ENCODE results near the gene HPSE. TPM values are rescaled to one million over a fixed set of nuclear protein-coding genes. Genes with fewer than 3 reads are reported as not detected.

HPSE gene
- total and polyA plus RNA-seq, 4 donors, result 1.9 to 8.3 (median 5.5) TPM

DNA sequence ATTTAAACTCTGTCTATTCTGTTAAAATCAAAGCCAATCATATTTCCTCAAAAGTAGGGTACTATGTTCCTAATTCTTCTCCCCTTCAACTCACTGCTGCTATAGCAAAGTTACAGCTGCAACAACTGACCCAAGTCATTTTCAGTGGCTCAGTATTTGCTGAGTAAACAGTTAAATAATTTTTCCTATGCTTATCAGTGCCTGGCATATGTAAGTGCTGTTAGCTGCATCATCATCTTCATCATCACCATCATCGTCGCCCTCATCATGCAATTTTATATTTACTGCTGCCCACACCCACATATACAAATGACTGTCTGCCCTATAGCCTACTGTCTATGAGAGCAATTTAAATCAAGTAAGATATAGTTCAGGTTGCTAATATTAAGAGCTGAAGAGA, 72.0 kb downstream of the HPSE start:
- no peak for ATAC-seq (ENCODE audit: insufficient read depth, low FRiP score)
- WGBS, 2 donors, result 91 to 94% methylated on average over 2 of the region's 2 CpGs
- no peak overlapping the region for H3K9ac ChIP-seq (ENCODE audit: insufficient read depth in 1 of 2, low read length in 2 of 2)

DNA sequence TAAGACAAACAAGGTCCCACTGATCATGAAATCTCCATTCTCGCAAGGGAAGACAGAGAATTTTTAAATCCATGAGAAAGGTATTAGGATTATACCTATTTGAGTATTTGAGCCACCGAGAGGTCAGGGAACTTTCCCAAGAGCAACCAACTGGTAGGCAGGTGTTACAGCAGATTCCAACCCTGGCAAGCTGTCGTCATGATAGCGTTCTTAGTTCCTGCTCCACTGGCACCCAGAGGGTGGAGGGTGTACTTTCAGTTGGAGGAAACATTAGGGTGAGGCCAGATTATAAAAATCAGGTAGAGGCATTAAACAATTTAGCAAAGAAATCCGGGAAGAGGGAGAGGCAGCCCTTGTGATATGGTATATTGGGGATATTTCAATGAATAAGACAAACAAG, 73.3 kb downstream of the HPSE start:
- 67 to 93% methylated on average over 5 of the region's 5 CpGs for WGBS, 2 donors
- Histone ChIP-seq H3K4me1 (ENCODE audit: control insufficient read depth in 5 of 5, insufficient read depth in 5 of 5, low read length in 5 of 5) (no peaks in the 10 kb centered on the region), H3K4me3 (no peak overlapping the region), H3K9ac (ENCODE audit: insufficient read depth in 1 of 2, low read length in 2 of 2) (no peak overlapping the region), H3K27me3 (ENCODE audit: control insufficient read depth in 3 of 3, insufficient read depth in 3 of 3, low read length in 2 of 3) (no peaks in the 10 kb centered on the region), H3K27ac (ENCODE audit: low read depth in 1 of 2, low read length in 1 of 2) (no peak overlapping the region), H3K36me3 (ENCODE audit: control insufficient read depth in 4 of 4, insufficient read depth in 4 of 4, low read length in 4 of 4) (peaks cover 1 to 16% (median 6%) of the 10 kb centered on the region in 4 donors), H3K9me3 (ENCODE audit: control insufficient read depth in 4 of 4, insufficient read depth in 3 of 4, low read length in 3 of 4) (peaks cover 0 to 1% (median 0%) of the 10 kb centered on the region in 4 donors)
- DNase-seq (no peak), ATAC-seq (ENCODE audit: insufficient read depth, low FRiP score) (no peak)
- TF ChIP-seq, protein P1, sequence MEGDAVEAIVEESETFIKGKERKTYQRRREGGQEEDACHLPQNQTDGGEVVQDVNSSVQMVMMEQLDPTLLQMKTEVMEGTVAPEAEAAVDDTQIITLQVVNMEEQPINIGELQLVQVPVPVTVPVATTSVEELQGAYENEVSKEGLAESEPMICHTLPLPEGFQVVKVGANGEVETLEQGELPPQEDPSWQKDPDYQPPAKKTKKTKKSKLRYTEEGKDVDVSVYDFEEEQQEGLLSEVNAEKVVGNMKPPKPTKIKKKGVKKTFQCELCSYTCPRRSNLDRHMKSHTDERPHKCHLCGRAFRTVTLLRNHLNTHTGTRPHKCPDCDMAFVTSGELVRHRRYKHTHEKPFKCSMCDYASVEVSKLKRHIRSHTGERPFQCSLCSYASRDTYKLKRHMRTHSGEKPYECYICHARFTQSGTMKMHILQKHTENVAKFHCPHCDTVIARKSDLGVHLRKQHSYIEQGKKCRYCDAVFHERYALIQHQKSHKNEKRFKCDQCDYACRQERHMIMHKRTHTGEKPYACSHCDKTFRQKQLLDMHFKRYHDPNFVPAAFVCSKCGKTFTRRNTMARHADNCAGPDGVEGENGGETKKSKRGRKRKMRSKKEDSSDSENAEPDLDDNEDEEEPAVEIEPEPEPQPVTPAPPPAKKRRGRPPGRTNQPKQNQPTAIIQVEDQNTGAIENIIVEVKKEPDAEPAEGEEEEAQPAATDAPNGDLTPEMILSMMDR (IDR thresholded peaks at IDR 0.05; ENCODE audit: control extremely low read depth, extremely low read depth), result no peak

More for the DNA sequence above, 72.0 kb downstream of the HPSE start:
- Histone ChIP-seq H3K4me1 (ENCODE audit: control insufficient read depth in 5 of 5, insufficient read depth in 5 of 5, low read length in 5 of 5) (no peaks in the 10 kb centered on the region), H3K27ac (ENCODE audit: low read depth in 1 of 2, low read length in 1 of 2) (no peak overlapping the region), H3K9me3 (ENCODE audit: control insufficient read depth in 4 of 4, insufficient read depth in 3 of 4, low read length in 3 of 4) (peaks cover 0 to 1% (median 0%) of the 10 kb centered on the region in 4 donors), H3K27me3 (ENCODE audit: control insufficient read depth in 3 of 3, insufficient read depth in 3 of 3, low read length in 2 of 3) (no peaks in the 10 kb centered on the region), H3K36me3 (ENCODE audit: control insufficient read depth in 4 of 4, insufficient read depth in 4 of 4, low read length in 4 of 4) (peaks cover 2 to 18% (median 11%) of the 10 kb centered on the region in 4 donors), H3K4me3 (no peak overlapping the region)
- DNase-seq, result no peak
- TF ChIP-seq, protein P1 (IDR thresholded peaks at IDR 0.05; ENCODE audit: control extremely low read depth, extremely low read depth), result no peak

DNA sequence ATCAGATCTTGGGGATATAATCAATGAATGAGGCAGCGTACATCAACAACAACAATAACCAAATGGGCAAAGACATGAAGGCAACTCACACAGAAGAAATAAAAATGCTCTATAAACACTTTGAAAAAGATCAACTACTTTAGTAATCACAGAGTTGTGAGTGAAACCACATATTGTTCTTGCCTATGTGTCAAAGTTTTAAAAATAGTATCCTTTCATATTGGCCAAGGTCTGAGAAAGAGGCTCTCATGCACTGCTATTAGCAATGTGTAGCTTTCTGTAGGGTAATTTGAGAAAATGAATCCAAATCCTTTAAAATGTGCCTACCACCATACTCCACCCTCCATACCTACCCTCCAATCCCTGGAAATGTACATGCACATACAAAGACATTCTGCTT, 75.1 kb downstream of the HPSE start:
- Histone ChIP-seq H3K36me3 (ENCODE audit: control insufficient read depth in 4 of 4, insufficient read depth in 4 of 4, low read length in 4 of 4) (peaks cover 0 to 16% (median 3%) of the 10 kb centered on the region in 4 donors), H3K27ac (ENCODE audit: low read depth in 1 of 2, low read length in 1 of 2) (no peak overlapping the region), H3K4me1 (ENCODE audit: control insufficient read depth in 5 of 5, insufficient read depth in 5 of 5, low read length in 5 of 5) (no peaks in the 10 kb centered on the region), H3K4me3 (no peak overlapping the region), H3K27me3 (ENCODE audit: control insufficient read depth in 3 of 3, insufficient read depth in 3 of 3, low read length in 2 of 3) (no peaks in the 10 kb centered on the region), H3K9me3 (ENCODE audit: control insufficient read depth in 4 of 4, insufficient read depth in 3 of 4, low read length in 3 of 4) (peaks cover 0 to 1% (median 0%) of the 10 kb centered on the region in 4 donors), H3K9ac (ENCODE audit: insufficient read depth in 1 of 2, low read length in 2 of 2) (no peak overlapping the region)
- no peak for ATAC-seq (ENCODE audit: insufficient read depth, low FRiP score)
- TF ChIP-seq, protein P1 (IDR thresholded peaks at IDR 0.05; ENCODE audit: control extremely low read depth, extremely low read depth), result no peak
- no peak for DNase-seq
- WGBS, 2 donors, result 99 to 100% methylated on average over 1 of the region's 1 CpG

DNA sequence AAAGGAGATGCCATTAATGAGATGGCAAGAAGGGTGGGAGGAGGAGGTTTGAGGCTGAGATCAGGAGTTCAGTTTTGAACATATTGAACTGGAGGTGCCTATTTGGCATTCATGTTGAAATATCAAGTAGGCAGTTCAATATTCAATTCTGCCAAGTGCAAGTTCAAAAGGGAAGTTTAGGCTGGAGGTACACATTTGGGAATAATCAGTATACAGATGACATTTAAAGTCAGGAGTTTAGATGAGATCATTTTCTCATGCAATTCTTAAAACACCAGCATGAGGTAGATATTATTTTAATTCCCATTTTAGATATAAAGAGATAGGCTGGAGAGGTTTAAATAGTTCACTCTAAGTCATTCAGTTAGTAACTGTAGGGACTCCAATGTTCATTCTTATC, 76.2 kb downstream of the HPSE start:
- Histone ChIP-seq H3K9ac (ENCODE audit: insufficient read depth in 1 of 2, low read length in 2 of 2) (no peak overlapping the region), H3K27ac (ENCODE audit: low read depth in 1 of 2, low read length in 1 of 2) (no peak overlapping the region), H3K36me3 (ENCODE audit: control insufficient read depth in 4 of 4, insufficient read depth in 4 of 4, low read length in 4 of 4) (peaks cover 0 to 12% (median 3%) of the 10 kb centered on the region in 4 donors), H3K27me3 (ENCODE audit: control insufficient read depth in 3 of 3, insufficient read depth in 3 of 3, low read length in 2 of 3) (no peaks in the 10 kb centered on the region), H3K4me1 (ENCODE audit: control insufficient read depth in 5 of 5, insufficient read depth in 5 of 5, low read length in 5 of 5) (no peaks in the 10 kb centered on the region), H3K9me3 (ENCODE audit: control insufficient read depth in 4 of 4, insufficient read depth in 3 of 4, low read length in 3 of 4) (peaks cover 0 to 1% (median 0%) of the 10 kb centered on the region in 4 donors), H3K4me3 (no peak overlapping the region)
- TF ChIP-seq, protein P1 (IDR thresholded peaks at IDR 0.05; ENCODE audit: control extremely low read depth, extremely low read depth), result no peak
- no peak for DNase-seq
- ATAC-seq (ENCODE audit: insufficient read depth, low FRiP score), result no peak

Data from lung (tissue), 12 donors.